ENCODE results near the gene ATOH8. TPM values are rescaled to one million over a fixed set of nuclear protein-coding genes. Genes with fewer than 3 reads are reported as not detected.

ATOH8 gene
- total RNA-seq, 1 donor from 2014 or later, result 8.4 TPM

GRCh38 chr2:85787981-85788340 is 34.2 kb downstream of the ATOH8 start:
- no peak overlapping the region for H3K4me3 ChIP-seq (ENCODE audit: low read length in 3 of 3)
- peaks cover 15 to 29% (median 24%) of the 10 kb centered on the region in 3 donors for H3K36me3 ChIP-seq (ENCODE audit: control insufficient read depth in 3 of 3, insufficient read depth in 3 of 3, low read length in 3 of 3)
- no peaks in the 10 kb centered on the region for H3K27me3 ChIP-seq (ENCODE audit: control insufficient read depth in 3 of 3, insufficient read depth in 3 of 3, low read length in 3 of 3)
- H3K9ac ChIP-seq (ENCODE audit: low read depth in 1 of 3, low read length in 3 of 3), result no peak overlapping the region
- no peak overlapping the region for H3K27ac ChIP-seq (ENCODE audit: low read depth, low read length)
- peaks cover 31 to 48% (median 38%) of the 10 kb centered on the region in 3 donors for H3K4me1 ChIP-seq (ENCODE audit: control insufficient read depth in 3 of 3, insufficient read depth in 3 of 3, low read length in 3 of 3)
- no peaks in the 10 kb centered on the region for H3K9me3 ChIP-seq (ENCODE audit: control insufficient read depth in 3 of 3, low read length in 3 of 3)

DNA sequence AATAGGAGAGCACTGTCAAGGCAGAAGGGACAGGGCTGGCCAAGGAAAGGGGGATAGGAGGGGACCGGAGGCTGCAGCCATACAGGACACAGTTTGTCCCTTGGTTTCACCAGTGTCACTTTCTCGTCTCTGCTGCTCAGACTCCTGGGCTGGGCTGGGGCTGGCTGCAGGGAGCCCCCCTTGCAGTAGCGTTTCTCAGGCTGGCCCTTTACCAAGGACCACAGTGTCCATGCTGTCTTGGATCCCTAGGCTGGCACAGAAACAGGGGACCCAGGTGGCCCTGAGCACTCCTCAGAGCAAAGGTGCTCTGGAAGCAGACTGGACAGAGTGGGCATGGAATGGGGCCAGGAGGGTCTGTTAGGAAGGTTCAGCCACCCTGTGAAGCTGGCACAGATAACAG is 34.8 kb downstream of the ATOH8 start:
- Histone ChIP-seq H3K36me3 (ENCODE audit: control insufficient read depth in 3 of 3, insufficient read depth in 3 of 3, low read length in 3 of 3) (peaks cover 13 to 27% (median 24%) of the 10 kb centered on the region in 3 donors), H3K27me3 (ENCODE audit: control insufficient read depth in 3 of 3, insufficient read depth in 3 of 3, low read length in 3 of 3) (no peaks in the 10 kb centered on the region), H3K9ac (ENCODE audit: low read depth in 1 of 3, low read length in 3 of 3) (no peak overlapping the region), H3K9me3 (ENCODE audit: control insufficient read depth in 3 of 3, low read length in 3 of 3) (no peaks in the 10 kb centered on the region), H3K4me3 (ENCODE audit: low read length in 3 of 3) (no peak overlapping the region), H3K4me1 (ENCODE audit: control insufficient read depth in 3 of 3, insufficient read depth in 3 of 3, low read length in 3 of 3) (peaks cover 32 to 51% (median 41%) of the 10 kb centered on the region in 3 donors), H3K27ac (ENCODE audit: low read depth, low read length) (no peak overlapping the region)

DNA sequence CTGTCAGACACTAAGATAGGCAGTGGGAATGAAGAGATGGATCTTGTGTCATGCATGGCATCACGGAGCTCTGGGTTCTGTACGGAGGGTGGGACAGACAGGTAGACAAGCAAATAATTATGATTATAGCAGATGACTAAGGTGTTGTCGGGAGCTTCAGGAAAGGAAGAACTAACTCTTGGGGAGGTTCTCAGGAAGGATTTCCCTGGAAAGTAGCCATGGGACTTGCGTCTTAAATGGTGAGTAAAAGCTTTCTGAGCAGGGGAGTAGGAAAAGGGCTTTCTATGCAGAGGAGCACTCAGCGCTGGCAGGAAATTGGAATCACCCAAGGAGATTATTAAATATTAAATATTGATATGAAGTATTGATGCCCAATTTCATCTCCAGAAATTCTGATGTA is 35.5 kb downstream of the ATOH8 start:
- Histone ChIP-seq H3K9ac (ENCODE audit: low read depth in 1 of 3, low read length in 3 of 3) (no peak overlapping the region), H3K4me3 (ENCODE audit: low read length in 3 of 3) (no peak overlapping the region), H3K4me1 (ENCODE audit: control insufficient read depth in 3 of 3, insufficient read depth in 3 of 3, low read length in 3 of 3) (peaks cover 37 to 53% (median 45%) of the 10 kb centered on the region in 3 donors), H3K36me3 (ENCODE audit: control insufficient read depth in 3 of 3, insufficient read depth in 3 of 3, low read length in 3 of 3) (peaks cover 13 to 27% (median 24%) of the 10 kb centered on the region in 3 donors), H3K27me3 (ENCODE audit: control insufficient read depth in 3 of 3, insufficient read depth in 3 of 3, low read length in 3 of 3) (no peaks in the 10 kb centered on the region), H3K9me3 (ENCODE audit: control insufficient read depth in 3 of 3, low read length in 3 of 3) (no peaks in the 10 kb centered on the region), H3K27ac (ENCODE audit: low read depth, low read length) (no peak overlapping the region)

DNA sequence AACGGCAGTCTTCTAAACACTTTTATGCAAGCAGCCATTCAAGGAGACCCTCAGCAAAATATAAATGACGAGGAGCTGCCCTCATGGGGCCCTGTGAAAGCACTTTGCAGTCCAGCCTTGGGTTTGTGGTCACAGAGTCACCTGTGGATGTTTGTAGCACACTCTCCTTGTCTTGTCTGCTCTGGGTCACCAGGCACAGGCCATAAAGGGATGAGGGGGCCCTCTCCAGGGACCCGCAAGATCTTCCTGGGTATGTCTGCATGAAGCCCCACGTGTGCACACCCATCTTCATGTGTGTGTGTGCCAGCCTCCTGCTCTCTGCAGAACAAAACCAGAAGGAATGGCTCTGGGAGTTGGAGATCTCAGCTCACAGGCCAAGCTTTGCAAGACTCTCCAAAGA is 36.2 kb downstream of the ATOH8 start:
- H3K9ac ChIP-seq (ENCODE audit: low read depth in 1 of 3, low read length in 3 of 3), result no peak overlapping the region
- no peaks in the 10 kb centered on the region for H3K9me3 ChIP-seq (ENCODE audit: control insufficient read depth in 3 of 3, low read length in 3 of 3)
- H3K4me3 ChIP-seq (ENCODE audit: low read length in 3 of 3), result no peak overlapping the region
- H3K27ac ChIP-seq (ENCODE audit: low read depth, low read length), result no peak overlapping the region
- peaks cover 41 to 52% (median 46%) of the 10 kb centered on the region in 3 donors for H3K4me1 ChIP-seq (ENCODE audit: control insufficient read depth in 3 of 3, insufficient read depth in 3 of 3, low read length in 3 of 3)
- peaks cover 13 to 27% (median 24%) of the 10 kb centered on the region in 3 donors for H3K36me3 ChIP-seq (ENCODE audit: control insufficient read depth in 3 of 3, insufficient read depth in 3 of 3, low read length in 3 of 3)
- H3K27me3 ChIP-seq (ENCODE audit: control insufficient read depth in 3 of 3, insufficient read depth in 3 of 3, low read length in 3 of 3), result no peaks in the 10 kb centered on the region

DNA sequence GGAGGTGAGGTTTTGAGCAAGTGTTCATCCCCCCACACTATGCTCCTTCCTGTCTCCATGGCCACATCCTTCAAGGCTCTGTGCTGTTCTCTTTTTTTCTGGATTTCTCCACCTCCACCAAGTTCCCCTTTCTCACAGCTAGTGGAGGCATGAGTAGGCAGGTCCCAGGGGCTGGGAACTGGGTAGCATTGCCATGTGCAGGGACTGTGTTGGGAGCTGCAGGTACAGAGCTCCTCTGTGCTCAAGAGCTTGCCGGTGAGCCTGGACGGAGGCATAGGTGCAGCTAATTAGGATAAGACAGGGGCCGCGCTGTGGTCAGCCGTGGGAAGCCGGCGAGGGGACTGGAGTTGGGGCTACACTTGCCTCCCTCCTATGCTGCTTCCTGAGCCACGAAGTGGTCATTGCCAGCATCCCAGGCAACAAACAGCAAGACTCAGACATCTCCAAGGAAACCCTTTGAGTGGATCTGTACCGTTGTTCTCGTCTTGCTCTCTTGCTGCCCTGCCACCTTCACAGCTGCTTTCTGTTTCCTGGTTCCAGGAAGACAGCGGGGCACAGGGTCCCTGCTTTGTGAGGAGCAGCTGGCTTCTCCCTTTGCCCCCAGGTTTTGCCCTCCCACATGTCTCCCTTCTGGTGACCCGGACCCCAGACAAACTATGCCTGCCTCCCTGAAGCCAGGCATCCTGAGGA is 36.9 kb downstream of the ATOH8 start:
- no peaks in the 10 kb centered on the region for H3K9me3 ChIP-seq (ENCODE audit: control insufficient read depth in 3 of 3, low read length in 3 of 3)
- H3K9ac ChIP-seq (ENCODE audit: low read depth in 1 of 3, low read length in 3 of 3), result no peak overlapping the region
- peaks cover 42 to 51% (median 46%) of the 10 kb centered on the region in 3 donors for H3K4me1 ChIP-seq (ENCODE audit: control insufficient read depth in 3 of 3, insufficient read depth in 3 of 3, low read length in 3 of 3)
- no peak overlapping the region for H3K27ac ChIP-seq (ENCODE audit: low read depth, low read length)
- H3K4me3 ChIP-seq (ENCODE audit: low read length in 3 of 3), result no peak overlapping the region
- peaks cover 13 to 27% (median 24%) of the 10 kb centered on the region in 3 donors for H3K36me3 ChIP-seq (ENCODE audit: control insufficient read depth in 3 of 3, insufficient read depth in 3 of 3, low read length in 3 of 3)
- no peaks in the 10 kb centered on the region for H3K27me3 ChIP-seq (ENCODE audit: control insufficient read depth in 3 of 3, insufficient read depth in 3 of 3, low read length in 3 of 3)

GRCh38 chr2:85791704-85792565 is 38.1 kb downstream of the ATOH8 start:
- peaks cover 47 to 52% (median 51%) of the 10 kb centered on the region in 3 donors for H3K4me1 ChIP-seq (ENCODE audit: control insufficient read depth in 3 of 3, insufficient read depth in 3 of 3, low read length in 3 of 3)
- no peaks in the 10 kb centered on the region for H3K27me3 ChIP-seq (ENCODE audit: control insufficient read depth in 3 of 3, insufficient read depth in 3 of 3, low read length in 3 of 3)
- peak overlapping the region; percentile 12 for H3K27ac ChIP-seq (ENCODE audit: low read depth, low read length)
- H3K4me3 ChIP-seq (ENCODE audit: low read length in 3 of 3), result no peak overlapping the region
- no peak overlapping the region for H3K9ac ChIP-seq (ENCODE audit: low read depth in 1 of 3, low read length in 3 of 3)
- H3K36me3 ChIP-seq (ENCODE audit: control insufficient read depth in 3 of 3, insufficient read depth in 3 of 3, low read length in 3 of 3), result peaks cover 11 to 23% (median 19%) of the 10 kb centered on the region in 3 donors
- no peaks in the 10 kb centered on the region for H3K9me3 ChIP-seq (ENCODE audit: control insufficient read depth in 3 of 3, low read length in 3 of 3)

GRCh38 chr2:85792783-85793441 is 39.1 kb downstream of the ATOH8 start:
- no peak overlapping the region for H3K27ac ChIP-seq (ENCODE audit: low read depth, low read length)
- no peaks in the 10 kb centered on the region for H3K27me3 ChIP-seq (ENCODE audit: control insufficient read depth in 3 of 3, insufficient read depth in 3 of 3, low read length in 3 of 3)

DNA sequence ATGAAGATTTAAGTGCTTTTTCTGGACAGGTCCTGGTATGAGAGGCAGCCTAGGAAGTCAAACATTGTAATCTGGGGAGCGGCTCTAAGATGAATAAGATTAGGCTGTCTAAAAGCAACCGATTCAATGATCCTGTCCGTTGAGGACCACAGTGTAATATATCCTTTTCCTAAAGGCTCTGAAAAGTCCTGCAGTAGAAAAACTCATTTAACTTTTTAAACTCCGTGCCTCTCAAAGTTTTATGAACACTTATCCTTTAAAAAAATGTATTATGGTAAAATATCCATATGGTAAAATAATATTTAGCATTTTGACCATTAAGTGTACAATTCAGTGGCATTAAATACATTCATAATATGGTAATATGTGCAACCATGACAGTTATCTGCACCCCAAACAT is 39.8 kb downstream of the ATOH8 start:
- peaks cover 4 to 9% (median 8%) of the 10 kb centered on the region in 3 donors for H3K36me3 ChIP-seq (ENCODE audit: control insufficient read depth in 3 of 3, insufficient read depth in 3 of 3, low read length in 3 of 3)
- peaks cover 54 to 64% (median 59%) of the 10 kb centered on the region in 3 donors for H3K4me1 ChIP-seq (ENCODE audit: control insufficient read depth in 3 of 3, insufficient read depth in 3 of 3, low read length in 3 of 3)
- no peak overlapping the region for H3K9ac ChIP-seq (ENCODE audit: low read depth in 1 of 3, low read length in 3 of 3)
- no peaks in the 10 kb centered on the region for H3K27me3 ChIP-seq (ENCODE audit: control insufficient read depth in 3 of 3, insufficient read depth in 3 of 3, low read length in 3 of 3)
- no peak overlapping the region for H3K27ac ChIP-seq (ENCODE audit: low read depth, low read length)
- no peaks in the 10 kb centered on the region for H3K9me3 ChIP-seq (ENCODE audit: control insufficient read depth in 3 of 3, low read length in 3 of 3)
- no peak overlapping the region for H3K4me3 ChIP-seq (ENCODE audit: low read length in 3 of 3)

More at GRCh38 chr2:85792783-85793441, 39.1 kb downstream of the ATOH8 start:
- Histone ChIP-seq H3K9ac (ENCODE audit: low read depth in 1 of 3, low read length in 3 of 3) (no peak overlapping the region), H3K4me3 (ENCODE audit: low read length in 3 of 3) (no peak overlapping the region), H3K36me3 (ENCODE audit: control insufficient read depth in 3 of 3, insufficient read depth in 3 of 3, low read length in 3 of 3) (peaks cover 4 to 13% (median 12%) of the 10 kb centered on the region in 3 donors), H3K4me1 (ENCODE audit: control insufficient read depth in 3 of 3, insufficient read depth in 3 of 3, low read length in 3 of 3) (peaks cover 54 to 60% (median 54%) of the 10 kb centered on the region in 3 donors), H3K9me3 (ENCODE audit: control insufficient read depth in 3 of 3, low read length in 3 of 3) (no peaks in the 10 kb centered on the region)

DNA sequence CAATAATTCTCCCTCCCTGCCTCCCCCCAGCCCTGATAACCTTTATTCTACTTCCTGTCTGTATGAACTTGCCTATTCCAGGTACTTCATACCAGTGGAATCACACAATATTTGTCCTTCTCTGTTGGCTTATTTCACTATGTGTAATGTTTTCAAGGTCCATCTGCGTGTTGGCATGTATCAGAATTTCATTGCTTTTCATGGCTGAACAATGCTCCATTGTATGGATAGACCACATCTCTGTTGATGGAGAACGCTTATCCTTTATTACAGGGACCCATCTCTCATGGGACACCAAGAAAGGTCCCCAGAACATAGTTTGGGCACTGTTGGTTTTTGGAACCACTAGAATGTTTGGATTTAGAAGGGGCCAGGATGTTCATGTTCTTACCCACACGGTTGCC is 40.2 kb downstream of the ATOH8 start:
- Histone ChIP-seq H3K9me3 (ENCODE audit: control insufficient read depth in 3 of 3, low read length in 3 of 3) (no peaks in the 10 kb centered on the region), H3K4me3 (ENCODE audit: low read length in 3 of 3) (no peak overlapping the region), H3K9ac (ENCODE audit: low read depth in 1 of 3, low read length in 3 of 3) (no peak overlapping the region), H3K27ac (ENCODE audit: low read depth, low read length) (no peak overlapping the region), H3K36me3 (ENCODE audit: control insufficient read depth in 3 of 3, insufficient read depth in 3 of 3, low read length in 3 of 3) (peaks cover 4% of the 10 kb centered on the region in 3 donors), H3K4me1 (ENCODE audit: control insufficient read depth in 3 of 3, insufficient read depth in 3 of 3, low read length in 3 of 3) (peaks cover 57 to 69% (median 64%) of the 10 kb centered on the region in 3 donors), H3K27me3 (ENCODE audit: control insufficient read depth in 3 of 3, insufficient read depth in 3 of 3, low read length in 3 of 3) (no peaks in the 10 kb centered on the region)

Data from skeletal muscle tissue (tissue), 4 donors.